Osteoblast (primary cell): Measurements from ENCODE around the gene ZNF474. TPM values are rescaled to one million over a fixed set of nuclear protein-coding genes. Genes with fewer than 3 reads are reported as not detected.

Experiments used
- DNase-seq: peaks from one replicate; pipeline ENCODE4 v3.0.0; 2011; ENCODE audit warnings: low spot score, mixed read lengths; ENCODE audit not compliant: insufficient read length; ENCODE audit errors: missing footprints
- H2AFZ ChIP-seq: 2 replicates; pipeline ENCODE4 v1.6.0; 2011; ENCODE audit warnings: mild to moderate bottlenecking, low read length
- H3K27ac ChIP-seq: 2 replicates; pipeline ENCODE4 v1.5.1; 2011; ENCODE audit warnings: mild to moderate bottlenecking, low read depth, low read length, moderate library complexity
- H3K27me3 ChIP-seq: 2 replicates; pipeline ENCODE4 v1.6.0; 2012; ENCODE audit warnings: mild to moderate bottlenecking, control low read depth, inconsistent platforms, low read length, moderate library complexity; ENCODE audit not compliant: insufficient read depth
- H3K36me3 ChIP-seq: 2 replicates; pipeline ENCODE4 v1.5.1; 2011; ENCODE audit warnings: mild to moderate bottlenecking, low read length, control low read depth, moderate library complexity; ENCODE audit not compliant: insufficient read depth
- H3K4me1 ChIP-seq: 2 replicates; pipeline ENCODE4 v1.5.1; 2011; ENCODE audit warnings: mild to moderate bottlenecking, low read length, control low read depth, moderate library complexity; ENCODE audit not compliant: insufficient read depth
- H3K4me2 ChIP-seq: 2 replicates; pipeline ENCODE4 v1.6.0; 2011; ENCODE audit warnings: mild to moderate bottlenecking, low read length; ENCODE audit not compliant: insufficient read depth
- H3K4me3 ChIP-seq: fragments of 200-600 bp; sonication (generic); 3 replicates; pipeline ENCODE4 v1.5.1; 2012; ENCODE audit warnings: mild to moderate bottlenecking, low read length, inconsistent platforms; ENCODE audit not compliant: insufficient read depth
- H3K79me2 ChIP-seq: 2 replicates; pipeline ENCODE4 v1.6.0; 2012; ENCODE audit warnings: mild to moderate bottlenecking, low read length, control low read depth, inconsistent platforms; ENCODE audit not compliant: insufficient read depth
- H3K9me3 ChIP-seq: 2 replicates; pipeline ENCODE4 v1.5.1; 2011; ENCODE audit warnings: low read depth, low read length, control low read depth
- H4K20me1 ChIP-seq: 2 replicates; pipeline ENCODE4 v1.6.0; 2012; ENCODE audit warnings: mild to moderate bottlenecking, low read length, control low read depth; ENCODE audit not compliant: insufficient read depth
- total RNA-seq: library from RNA; depleted of rRNA; stranded (reverse); fragments of >200 nt; gene quantifications from 2 replicates; pipeline ENCODE4 v1.2.3, GENCODE V29; 2012
- TF ChIP-seq, protein P1 (sequence below): IDR thresholded peaks from 2 replicates; pipeline ENCODE4 v1.5.1; 2011; ENCODE audit warnings: mild to moderate bottlenecking, low read depth, low read length, moderate library complexity; ENCODE audit errors: extremely low read depth

ZNF474 gene
- total RNA-seq, 1 donor, result 0.72 TPM

DNA sequence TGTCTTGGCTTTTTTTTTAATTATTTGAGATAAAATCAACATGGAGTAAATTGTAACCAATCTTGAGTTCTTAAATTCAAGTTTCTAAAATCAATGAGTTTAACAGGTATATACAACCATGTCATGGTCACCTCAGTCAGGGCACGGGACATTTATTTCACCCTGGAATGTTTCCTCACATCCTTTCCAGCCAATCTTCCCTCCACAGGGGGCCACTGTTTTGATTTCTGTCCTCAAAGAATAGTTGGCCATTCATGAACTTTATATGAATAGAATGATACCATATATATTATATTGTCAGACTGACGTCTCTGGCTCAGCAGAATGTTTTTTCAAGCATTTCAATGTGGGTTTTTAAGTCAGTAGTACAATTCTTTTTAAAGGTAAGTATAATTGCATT is 806 bp downstream of the ZNF474 start:
- Histone ChIP-seq H3K27me3 (no peaks in the 10 kb centered on the region), H3K9me3 (no peaks in the 10 kb centered on the region), H3K27ac (peak overlapping the region; percentile 84), H3K79me2 (no peaks in the 10 kb centered on the region), H3K4me3 (no peak overlapping the region), H4K20me1 (no peaks in the 10 kb centered on the region), H3K4me2 (no peak overlapping the region), H3K36me3 (no peaks in the 10 kb centered on the region), H3K4me1 (peaks cover 33% of the 10 kb centered on the region), H2AFZ (no peak overlapping the region)
- no peak for DNase-seq
- TF ChIP-seq, protein P1, sequence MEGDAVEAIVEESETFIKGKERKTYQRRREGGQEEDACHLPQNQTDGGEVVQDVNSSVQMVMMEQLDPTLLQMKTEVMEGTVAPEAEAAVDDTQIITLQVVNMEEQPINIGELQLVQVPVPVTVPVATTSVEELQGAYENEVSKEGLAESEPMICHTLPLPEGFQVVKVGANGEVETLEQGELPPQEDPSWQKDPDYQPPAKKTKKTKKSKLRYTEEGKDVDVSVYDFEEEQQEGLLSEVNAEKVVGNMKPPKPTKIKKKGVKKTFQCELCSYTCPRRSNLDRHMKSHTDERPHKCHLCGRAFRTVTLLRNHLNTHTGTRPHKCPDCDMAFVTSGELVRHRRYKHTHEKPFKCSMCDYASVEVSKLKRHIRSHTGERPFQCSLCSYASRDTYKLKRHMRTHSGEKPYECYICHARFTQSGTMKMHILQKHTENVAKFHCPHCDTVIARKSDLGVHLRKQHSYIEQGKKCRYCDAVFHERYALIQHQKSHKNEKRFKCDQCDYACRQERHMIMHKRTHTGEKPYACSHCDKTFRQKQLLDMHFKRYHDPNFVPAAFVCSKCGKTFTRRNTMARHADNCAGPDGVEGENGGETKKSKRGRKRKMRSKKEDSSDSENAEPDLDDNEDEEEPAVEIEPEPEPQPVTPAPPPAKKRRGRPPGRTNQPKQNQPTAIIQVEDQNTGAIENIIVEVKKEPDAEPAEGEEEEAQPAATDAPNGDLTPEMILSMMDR, result no peak

DNA sequence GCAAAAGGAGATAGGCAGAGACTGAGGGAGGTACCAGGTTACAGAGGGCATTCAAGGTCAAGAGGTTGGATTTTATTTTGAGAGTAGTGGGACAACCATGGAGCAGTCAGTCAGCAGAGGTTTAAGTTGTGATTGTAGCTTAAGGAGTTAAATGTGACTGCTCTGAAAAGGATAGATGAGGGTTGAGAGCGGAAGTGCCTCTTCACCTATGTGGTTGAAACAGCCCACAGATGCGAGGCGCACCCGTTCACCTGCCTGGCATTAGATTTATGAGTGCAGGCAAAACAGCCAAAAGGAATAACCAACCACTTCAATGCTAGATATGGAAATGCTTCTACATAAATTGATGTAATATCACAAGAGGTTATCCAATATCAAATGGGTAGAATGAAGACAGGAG is 8.4 kb downstream of the ZNF474 start:
- Histone ChIP-seq H4K20me1 (no peaks in the 10 kb centered on the region), H3K36me3 (no peaks in the 10 kb centered on the region), H2AFZ (no peak overlapping the region), H3K79me2 (no peaks in the 10 kb centered on the region), H3K27me3 (no peaks in the 10 kb centered on the region), H3K27ac (no peak overlapping the region), H3K9me3 (no peaks in the 10 kb centered on the region), H3K4me2 (no peak overlapping the region), H3K4me1 (peaks cover 14% of the 10 kb centered on the region), H3K4me3 (no peak overlapping the region)
- no peak for DNase-seq
- TF ChIP-seq, protein P1, result no peak

DNA sequence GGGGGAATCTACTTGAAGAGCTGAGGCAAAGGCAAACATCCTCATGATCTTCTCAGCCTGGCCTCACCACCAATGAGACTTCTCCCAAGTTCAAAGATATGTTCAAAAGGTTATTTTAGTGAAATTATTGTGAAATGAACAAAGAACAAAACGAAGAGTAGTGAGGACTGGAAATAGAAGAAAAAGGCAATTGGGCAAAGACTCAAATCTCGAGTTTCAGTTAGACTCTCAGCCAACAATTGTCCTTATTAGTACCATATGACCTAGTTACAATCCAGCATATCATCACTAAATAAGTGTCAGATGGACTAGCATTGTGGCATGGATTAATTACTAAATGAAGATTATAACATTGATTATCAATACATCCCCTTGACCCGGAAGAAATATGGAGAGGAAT is 9.0 kb downstream of the ZNF474 start:
- no peak overlapping the region for H3K27ac ChIP-seq
- no peaks in the 10 kb centered on the region for H3K79me2 ChIP-seq
- TF ChIP-seq, protein P1, result no peak
- H3K4me1 ChIP-seq, result peaks cover 21% of the 10 kb centered on the region
- H4K20me1 ChIP-seq, result no peaks in the 10 kb centered on the region
- no peak overlapping the region for H3K4me3 ChIP-seq
- no peak for DNase-seq
- H3K9me3 ChIP-seq, result no peaks in the 10 kb centered on the region
- no peak overlapping the region for H3K4me2 ChIP-seq
- H3K27me3 ChIP-seq, result no peaks in the 10 kb centered on the region
- H2AFZ ChIP-seq, result no peak overlapping the region
- H3K36me3 ChIP-seq, result no peaks in the 10 kb centered on the region

DNA sequence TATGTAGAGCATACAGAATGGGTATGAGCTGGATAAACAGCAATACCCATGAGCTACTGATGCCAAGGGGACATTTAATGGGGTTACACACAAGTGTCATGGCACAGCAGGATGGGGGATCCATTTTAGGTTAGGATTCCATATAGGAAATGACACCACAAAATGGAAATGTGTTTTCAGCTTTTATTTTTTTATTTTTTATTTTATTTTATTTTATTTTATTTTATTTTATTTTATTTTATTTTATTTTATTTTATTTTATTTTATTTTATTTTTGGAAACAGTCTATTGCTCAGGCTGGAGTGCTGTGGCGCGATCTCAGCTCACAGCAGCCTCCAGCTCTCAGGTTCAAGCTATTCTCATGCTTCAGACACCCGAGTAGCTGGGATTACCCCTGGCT is 11.6 kb downstream of the ZNF474 start:
- no peaks in the 10 kb centered on the region for H4K20me1 ChIP-seq
- H3K27me3 ChIP-seq, result no peaks in the 10 kb centered on the region
- no peaks in the 10 kb centered on the region for H3K9me3 ChIP-seq
- no peak overlapping the region for H3K4me3 ChIP-seq
- H3K4me2 ChIP-seq, result no peak overlapping the region
- H2AFZ ChIP-seq, result no peak overlapping the region
- no peaks in the 10 kb centered on the region for H3K36me3 ChIP-seq
- no peak for DNase-seq
- H3K27ac ChIP-seq, result no peak overlapping the region
- no peaks in the 10 kb centered on the region for H3K79me2 ChIP-seq
- H3K4me1 ChIP-seq, result peaks cover 23% of the 10 kb centered on the region
- TF ChIP-seq, protein P1, result no peak
